Right cardiac atrium (tissue), 5 donors: ENCODE results near the gene LGR4. TPM values are rescaled to one million over a fixed set of nuclear protein-coding genes. Genes with fewer than 3 reads are reported as not detected.

ENCODE experiments used
- ATAC-seq, 2 donors: fragments of 200-7000 bp; cut with Tn5 transposase; one replicate each; pipeline versions ENCODE4 v1.8.0 to v1.9.1; 2020; ENCODE audit warnings: moderate library complexity in 2 of 2, mild to moderate bottlenecking in 1 of 2
- DNase-seq, 3 donors: peaks; one replicate each; pipeline ENCODE4 v3.0.0-alpha.2; 2020
- H3K27ac ChIP-seq: one replicate; pipeline ENCODE4 v1.5.1; 2013; ENCODE audit warnings: mild to moderate bottlenecking, low read length, control low read depth, moderate library complexity
- H3K27me3 ChIP-seq: one replicate; pipeline ENCODE4 v1.6.1; 2013; ENCODE audit not compliant: control insufficient read depth, insufficient read depth
- H3K4me1 ChIP-seq: one replicate; pipeline ENCODE4 v1.6.1; 2013; ENCODE audit warnings: low read length; ENCODE audit not compliant: control insufficient read depth, insufficient read depth
- H3K4me3 ChIP-seq: one replicate; pipeline ENCODE4 v1.5.1; 2013; ENCODE audit warnings: low read length, control low read depth
- H3K9me3 ChIP-seq: one replicate; pipeline ENCODE4 v1.6.1; 2013; ENCODE audit warnings: low read length; ENCODE audit not compliant: control insufficient read depth
- WGBS: extraction: QIAGEN DNeasy Blood & Tissue Kit; methylation state at CpG from one replicate; pipeline ENCODE4 v1.1.7; 2013; 5-methylcytosine and 5-hydroxymethylcytosine counted together
- intact Hi-C, 4 donors: fragments of 100-400 bp; cut with DNase I; formaldehyde crosslinking; loops; one replicate each; pipeline versions ENCODE4 v1.11.0 to v1.14.0; 2022 to 2023
- polyA plus RNA-seq: library from polyadenylated mRNA; stranded (reverse); fragments of 200-250 nt; gene quantifications from one replicate; pipeline ENCODE4 v1.2.3, GENCODE V29; 2013
- total RNA-seq, 4 donors: library from RNA; stranded (reverse); fragmentation: NEBNext Ultra II Directional; extraction: Animal tissue kit (Norgen Biotek cat#: 25700); gene quantifications; one replicate each; pipeline ENCODE4 v1.2.1, GENCODE V29; 2021
- donor health status: healthy with polysubstance abuse.
- donor health status: DM: no; HTN: yes; CAD: no.
- donor health status: DM: no; HTN: no; CAD: no.
- donor health status: DM: no; HTN: yes; CAD: no; lungs with severe emphysema.
- donor health status: DM: yes; HTN: yes; CAD: no.

The LGR4 gene
- total and polyA plus RNA-seq, 5 donors = 16.0 to 50.6 (median 41.3) TPM

DNA sequence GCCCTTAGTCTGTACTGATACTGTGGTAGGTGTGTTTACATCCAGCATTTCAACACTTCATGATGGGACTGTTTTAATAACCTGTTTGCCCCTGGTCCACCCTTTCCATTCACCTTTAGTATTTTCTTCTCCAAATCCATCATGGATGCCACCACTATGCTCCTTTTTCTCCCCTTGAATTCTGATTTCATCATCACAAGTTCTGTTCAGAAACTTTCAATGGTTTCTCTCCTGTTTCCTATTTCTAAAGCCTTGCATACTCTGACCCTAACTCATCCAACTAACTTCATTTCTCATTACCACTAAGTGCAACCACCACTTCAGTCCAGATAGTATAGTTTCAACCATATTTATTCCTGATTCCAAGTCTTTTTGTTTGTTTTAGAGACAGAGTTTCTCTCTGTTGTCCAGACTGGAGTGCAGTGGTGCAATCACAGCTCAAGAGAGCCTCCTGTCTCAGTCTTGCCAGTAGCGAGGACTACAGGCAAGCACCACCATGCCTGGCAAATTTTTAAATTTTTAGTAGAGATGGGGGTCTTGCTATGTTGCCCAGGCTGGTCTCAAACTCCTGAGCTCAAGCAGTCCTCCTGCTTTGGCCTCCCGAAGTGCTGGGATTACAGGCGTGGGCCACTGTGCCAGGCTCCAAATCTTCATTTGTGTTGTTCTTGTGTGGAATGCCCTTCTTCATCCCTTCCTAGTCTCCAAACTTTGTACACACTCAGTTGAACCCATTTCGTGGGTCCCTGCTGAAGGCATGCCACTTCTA, 35.1 kb upstream of the LGR4 start:
- H3K9me3 ChIP-seq = no peaks in the 10 kb centered on the region
- H3K27ac ChIP-seq = no peak overlapping the region
- no peak for ATAC-seq
- intact Hi-C loops = no loop called here
- no peaks in the 10 kb centered on the region for H3K27me3 ChIP-seq
- no peaks in the 10 kb centered on the region for H3K4me1 ChIP-seq
- peak overlapping the region; percentile 76 for H3K4me3 ChIP-seq
- WGBS = 96% methylated on average over 4 of the region's 4 CpGs
- no peak for DNase-seq

DNA sequence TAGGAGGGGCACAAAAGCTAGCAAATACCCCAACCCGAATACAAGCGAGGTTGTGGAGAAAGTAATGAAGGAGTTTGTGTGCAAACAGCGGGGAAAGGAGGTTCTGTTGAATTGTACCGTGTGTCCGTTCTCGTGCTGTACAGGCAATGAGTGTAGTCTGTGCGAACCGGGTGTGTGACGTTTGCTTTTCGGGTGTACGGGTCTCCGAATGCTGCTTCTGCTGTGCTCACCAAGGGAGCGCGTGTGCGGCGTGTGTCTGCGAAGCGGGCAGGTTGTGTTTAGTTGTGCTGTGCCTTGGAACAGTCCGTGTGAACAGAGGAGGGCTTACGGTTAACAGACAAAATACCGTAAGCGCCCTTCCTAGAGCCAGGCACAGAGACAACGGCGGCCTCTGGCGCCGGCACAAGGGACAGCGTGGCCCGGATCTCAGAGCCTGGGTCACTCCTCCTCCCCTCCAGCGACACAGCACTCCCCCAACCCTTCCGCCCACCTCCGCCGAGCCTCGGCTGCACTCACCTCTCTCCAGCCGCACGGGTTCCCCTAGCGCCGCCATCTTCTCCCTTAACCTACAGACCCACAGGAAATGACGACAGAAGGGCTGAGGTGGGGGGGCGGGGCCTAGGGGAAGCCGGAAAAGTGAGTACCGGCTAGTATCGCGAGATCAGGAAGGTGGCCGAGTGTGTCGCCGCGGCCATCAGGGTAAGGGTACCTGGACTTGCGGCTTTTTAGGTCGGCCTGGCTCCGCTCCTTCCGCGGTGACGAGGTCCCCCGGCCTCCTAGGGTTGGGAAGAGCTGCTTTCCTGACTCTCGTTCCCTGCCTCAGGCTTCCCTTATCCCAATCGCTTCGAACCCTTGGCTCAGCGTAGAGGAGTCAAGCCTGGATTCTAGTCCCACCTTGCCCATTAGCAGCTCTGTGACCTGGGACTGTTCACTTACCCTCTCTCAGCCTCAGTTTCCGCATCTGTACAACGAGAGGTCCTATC, 33.9 kb upstream of the LGR4 start, which contains the start of gene LIN7C:
Gene LIN7C, minus strand, starts transcription at position 570 of the 983 bp plus-strand sequence. Its CDS starts 17 bp downstream, at position 553.
- Histone ChIP-seq H3K27ac (peak within 1 kb of the TSS; percentile 95), H3K27me3 (no peaks in the 10 kb centered on the region), H3K4me3 (peak within 1 kb of the TSS; percentile 76), H3K4me1 (no peaks in the 10 kb centered on the region), H3K9me3 (no peaks in the 10 kb centered on the region)
- intact Hi-C loops = no loop called here
- ATAC-seq (peak; percentile 98 to 99), DNase-seq (peak; percentile 95 to 98 (median 98))
- whole genome bisulfite sequencing = under 1% methylated on average over 60 of the region's 60 CpGs

DNA sequence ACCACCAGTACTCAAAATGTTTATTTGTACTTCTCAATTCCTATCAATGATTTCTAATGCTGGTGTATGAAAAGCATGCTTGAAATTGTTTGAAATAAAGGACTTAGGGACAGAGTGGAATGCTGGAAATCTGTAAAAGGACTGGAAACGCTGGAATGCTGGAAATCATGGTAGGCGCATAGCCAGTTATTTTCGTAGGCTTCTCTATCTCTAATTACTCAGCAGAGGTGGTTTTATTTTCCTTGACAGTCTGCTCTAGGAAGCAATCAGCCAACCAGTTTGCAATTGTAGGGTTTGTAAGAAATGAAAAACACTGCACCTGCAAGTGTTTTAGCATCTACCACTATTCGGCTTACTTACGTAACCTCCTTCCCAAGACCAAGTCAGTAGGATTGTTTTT, 33.2 kb upstream of the LGR4 start:
- no peak overlapping the region for H3K27ac ChIP-seq
- no peaks in the 10 kb centered on the region for H3K27me3 ChIP-seq
- H3K4me1 ChIP-seq = no peaks in the 10 kb centered on the region
- peak overlapping the region; percentile 76 for H3K4me3 ChIP-seq
- intact Hi-C loops = no loop called here
- ATAC-seq (no peak), DNase-seq (no peak)
- 3% methylated on average over 5 of the region's 5 CpGs for WGBS
- no peaks in the 10 kb centered on the region for H3K9me3 ChIP-seq

DNA sequence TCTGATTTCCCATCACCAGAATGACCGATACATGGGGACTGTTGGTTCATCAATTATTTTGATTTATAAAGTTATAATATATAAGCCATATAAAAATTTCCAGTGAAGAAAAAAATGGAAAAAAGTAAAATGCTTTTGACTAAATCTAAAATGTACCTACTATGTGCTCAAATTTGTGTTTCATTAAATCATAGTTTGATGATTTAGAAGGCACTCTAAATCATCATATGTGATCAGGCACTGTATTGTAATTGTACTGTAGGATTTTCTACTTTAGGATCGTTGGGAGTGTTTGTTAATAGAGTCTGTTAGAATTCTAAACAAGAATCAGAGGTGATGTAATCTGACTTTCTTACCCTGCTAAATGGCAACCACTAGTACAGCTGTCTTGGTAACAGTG, 31.6 kb upstream of the LGR4 start:
- no peak overlapping the region for H3K27ac ChIP-seq
- no peak for ATAC-seq
- no peak for DNase-seq
- H3K4me3 ChIP-seq = no peak overlapping the region
- no peaks in the 10 kb centered on the region for H3K4me1 ChIP-seq
- intact Hi-C loops = no loop called here
- 68% methylated on average over 2 of the region's 2 CpGs for WGBS
- no peaks in the 10 kb centered on the region for H3K9me3 ChIP-seq
- no peaks in the 10 kb centered on the region for H3K27me3 ChIP-seq

DNA sequence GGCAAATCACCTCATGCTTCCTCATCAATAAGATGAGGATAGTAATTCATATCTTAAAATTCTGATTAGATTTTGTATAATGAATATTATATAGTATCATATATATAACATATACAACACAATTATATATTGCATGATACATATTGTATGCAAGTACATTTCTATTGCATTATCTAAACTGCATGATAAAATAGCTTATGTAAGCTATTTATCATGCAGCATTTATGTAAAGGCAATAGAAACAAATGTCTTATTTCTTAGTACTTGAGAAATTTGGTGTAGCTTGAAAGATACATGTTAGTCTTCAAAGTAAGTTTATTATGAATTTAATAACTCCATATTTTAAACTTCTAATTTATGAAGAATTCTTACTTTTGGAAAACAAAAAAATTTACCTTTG, 28.5 kb upstream of the LGR4 start:
- DNase-seq = no peak
- intact Hi-C loops = no loop called here
- Histone ChIP-seq H3K9me3 (no peaks in the 10 kb centered on the region), H3K27me3 (no peaks in the 10 kb centered on the region), H3K4me3 (no peak overlapping the region), H3K4me1 (no peaks in the 10 kb centered on the region), H3K27ac (no peak overlapping the region)
- no peak for ATAC-seq

DNA sequence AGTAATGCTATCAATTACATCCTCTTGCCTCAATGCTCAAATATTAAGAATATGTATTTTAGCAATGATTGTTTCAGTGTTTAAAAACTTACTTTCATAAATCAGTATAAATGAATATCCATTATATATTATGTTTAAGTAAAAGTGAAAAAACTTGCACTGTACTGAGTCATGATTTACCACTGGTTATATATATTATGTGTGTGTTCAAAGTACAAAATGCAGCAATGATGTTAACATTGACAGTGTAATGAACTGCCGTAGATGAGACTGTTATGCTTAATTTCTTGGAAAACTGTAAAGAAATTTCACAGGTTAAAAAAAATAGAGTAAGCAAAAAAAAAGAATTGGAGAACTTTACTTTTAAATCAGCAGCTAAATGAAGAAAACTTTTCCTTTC, 25.3 kb upstream of the LGR4 start:
- H3K27ac ChIP-seq = no peak overlapping the region
- no peak overlapping the region for H3K4me3 ChIP-seq
- no peak for ATAC-seq
- H3K27me3 ChIP-seq = no peaks in the 10 kb centered on the region
- no peaks in the 10 kb centered on the region for H3K4me1 ChIP-seq
- no peaks in the 10 kb centered on the region for H3K9me3 ChIP-seq
- no peak for DNase-seq
- 80% methylated on average over 1 of the region's 1 CpG for WGBS
- intact Hi-C loops = no loop called here

DNA sequence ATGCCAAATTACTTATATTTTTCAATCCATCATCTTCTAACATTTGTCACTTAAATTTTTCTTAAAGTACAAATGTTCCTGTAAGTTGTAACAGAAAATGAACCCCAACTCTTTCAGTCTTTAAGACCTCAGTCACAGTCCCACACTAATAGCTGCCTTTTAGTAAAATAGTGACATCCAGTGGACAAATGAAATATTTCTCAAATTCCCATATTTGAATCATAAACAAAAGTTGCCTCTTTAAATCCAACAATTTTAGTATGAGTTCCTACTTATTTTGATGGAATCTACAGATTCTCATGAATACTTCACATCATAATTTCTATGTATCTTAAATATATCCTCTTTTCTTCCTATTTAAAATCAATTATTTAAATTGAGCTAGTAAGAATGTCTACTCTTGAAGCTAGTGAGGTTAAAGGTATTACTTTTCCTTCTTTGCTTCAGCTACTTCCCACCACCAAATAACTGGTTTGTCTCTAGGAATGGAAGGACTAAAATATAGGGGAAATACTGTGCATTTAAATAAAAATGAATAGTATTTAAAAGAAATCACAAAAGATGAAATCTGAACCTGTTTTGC, 24.8 kb upstream of the LGR4 start:
- no peaks in the 10 kb centered on the region for H3K9me3 ChIP-seq
- H3K27ac ChIP-seq = no peak overlapping the region
- no peak overlapping the region for H3K4me3 ChIP-seq
- ATAC-seq (peak; percentile 42 to 67), DNase-seq (no peak)
- H3K4me1 ChIP-seq = no peaks in the 10 kb centered on the region
- intact Hi-C loops = no loop called here
- no peaks in the 10 kb centered on the region for H3K27me3 ChIP-seq

DNA sequence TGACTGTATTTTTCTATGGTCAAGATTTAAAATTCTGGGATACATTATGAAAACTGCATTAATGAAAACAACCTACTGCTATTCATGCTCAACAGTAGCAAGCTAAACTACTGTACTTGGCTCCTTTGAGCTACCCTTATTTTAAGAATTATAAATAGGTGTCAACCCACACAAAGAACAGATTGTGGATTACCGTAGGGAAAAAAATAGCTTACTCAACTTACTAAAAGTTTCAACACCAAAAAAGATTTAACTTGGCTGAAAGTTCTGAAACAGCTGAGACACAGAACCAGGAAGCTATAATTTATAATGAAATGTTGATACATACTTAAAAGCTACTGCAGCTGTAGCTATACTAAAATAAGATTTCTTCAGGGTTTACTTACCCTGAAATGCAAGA, 23.9 kb upstream of the LGR4 start:
- DNase-seq = no peak
- Histone ChIP-seq H3K27me3 (no peaks in the 10 kb centered on the region), H3K27ac (no peak overlapping the region), H3K9me3 (no peaks in the 10 kb centered on the region), H3K4me1 (no peaks in the 10 kb centered on the region), H3K4me3 (no peak overlapping the region)
- peak in 1 of 2 donors; percentile 68 for ATAC-seq
- WGBS = 36% methylated on average over 1 of the region's 1 CpG
- intact Hi-C loops = no loop called here

DNA sequence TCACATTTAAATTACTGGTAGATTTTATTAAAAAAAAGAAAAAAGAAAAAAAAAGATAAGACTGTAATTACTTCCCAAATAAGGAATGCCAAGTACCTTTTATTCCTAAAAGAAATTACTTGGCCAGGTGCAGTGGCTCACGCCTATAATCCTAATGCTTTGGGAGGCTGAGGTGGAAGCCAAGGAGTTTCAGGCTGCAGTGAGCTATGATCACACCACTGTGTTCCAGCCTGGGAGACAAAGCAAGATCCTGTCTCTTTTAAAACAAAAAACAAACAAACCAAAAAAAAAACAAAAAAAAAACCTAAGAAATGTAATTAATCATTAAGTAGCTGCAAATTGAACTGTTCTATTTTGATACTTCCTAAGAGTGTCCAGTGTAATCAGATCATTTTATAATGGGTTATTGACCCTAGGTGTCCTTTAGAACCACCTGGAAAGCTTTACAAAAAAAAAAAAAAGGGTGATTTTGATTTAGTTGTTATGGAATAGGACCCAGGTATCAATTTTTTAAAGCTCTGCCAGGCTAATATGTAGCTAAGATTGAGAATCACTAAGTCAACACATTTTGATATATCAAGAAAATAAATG, 23.2 kb upstream of the LGR4 start:
- H3K27ac ChIP-seq = no peak overlapping the region
- 93% methylated on average over 1 of the region's 1 CpG for WGBS

DNA sequence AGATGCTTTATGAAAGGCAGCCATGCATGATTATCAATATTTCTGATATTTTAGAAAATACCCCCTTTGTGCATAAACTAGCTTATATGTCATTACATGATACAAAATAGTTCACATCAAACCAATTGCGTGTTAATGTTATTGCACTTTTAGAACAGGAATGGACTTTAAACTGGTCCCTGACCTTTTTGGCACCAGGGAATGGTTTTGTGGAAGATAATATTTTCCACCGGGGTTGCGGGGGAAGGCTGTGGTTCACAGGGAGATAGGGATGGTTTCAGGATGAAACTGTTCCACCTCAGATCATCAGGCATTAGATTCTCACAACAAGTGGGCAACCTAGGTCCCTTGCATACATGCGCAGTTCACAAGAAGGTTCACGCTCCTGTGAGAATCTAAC, 16.5 kb upstream of the LGR4 start:
- Histone ChIP-seq H3K4me1 (no peaks in the 10 kb centered on the region), H3K4me3 (no peak overlapping the region), H3K9me3 (no peaks in the 10 kb centered on the region), H3K27me3 (no peaks in the 10 kb centered on the region), H3K27ac (no peak overlapping the region)
- ATAC-seq (no peak), DNase-seq (no peak)
- 79% methylated on average over 5 of the region's 5 CpGs for WGBS
- intact Hi-C loops = loop anchor here in 3 of 4 donors (5.0 kb wide), 1 partner anchor 307 kb away; no protein-coding TSS in a partner anchor

More for the DNA sequence above, 23.2 kb upstream of the LGR4 start:
- H3K4me3 ChIP-seq = no peak overlapping the region
- no peaks in the 10 kb centered on the region for H3K27me3 ChIP-seq
- H3K9me3 ChIP-seq = no peaks in the 10 kb centered on the region
- no peaks in the 10 kb centered on the region for H3K4me1 ChIP-seq
- DNase-seq (no peak), ATAC-seq (no peak)
- intact Hi-C loops = no loop called here
